Nephron (organoid): Measurements from ENCODE around the gene AMZ1.

ENCODE experiments used
- H3K27ac Mint-ChIP-seq, 3 experiments: 2 replicates each; pipeline ENCODE4 v1.8.0; 2020; ENCODE audit warnings: mixed read lengths in 3 of 3, mild to moderate bottlenecking in 2 of 3, moderate library complexity in 1 of 3
- H3K27me3 Mint-ChIP-seq: 2 replicates; pipeline ENCODE4 v1.8.0; 2021; ENCODE audit warnings: low read depth, mild to moderate bottlenecking, moderate library complexity, mixed read lengths
- H3K36me3 Mint-ChIP-seq: 2 replicates; pipeline ENCODE4 v1.8.0; 2020; ENCODE audit warnings: low read depth, mixed read lengths
- H3K4me1 Mint-ChIP-seq: 2 replicates; pipeline ENCODE4 v1.8.0; 2020; ENCODE audit warnings: mixed read lengths
- H3K4me3 Mint-ChIP-seq, 3 experiments: 2 replicates each; pipeline ENCODE4 v1.8.0; 2020; ENCODE audit warnings: mild to moderate bottlenecking in 3 of 3, mixed read lengths in 3 of 3, moderate library complexity in 2 of 3
- H3K9me3 Mint-ChIP-seq: 2 replicates; pipeline ENCODE4 v1.8.0; 2020; ENCODE audit warnings: mixed read lengths
- TF ChIP-seq, protein P1 (sequence below), 3 experiments: fragments of 200-600 bp; sonication (generic); IDR thresholded peaks; one replicate each; pipeline ENCODE4 v1.5.0; 2021; ENCODE audit warnings: antibody characterized with exemption in 3 of 3; ENCODE audit not compliant: unreplicated experiment in 3 of 3

AMZ1 gene

DNA sequence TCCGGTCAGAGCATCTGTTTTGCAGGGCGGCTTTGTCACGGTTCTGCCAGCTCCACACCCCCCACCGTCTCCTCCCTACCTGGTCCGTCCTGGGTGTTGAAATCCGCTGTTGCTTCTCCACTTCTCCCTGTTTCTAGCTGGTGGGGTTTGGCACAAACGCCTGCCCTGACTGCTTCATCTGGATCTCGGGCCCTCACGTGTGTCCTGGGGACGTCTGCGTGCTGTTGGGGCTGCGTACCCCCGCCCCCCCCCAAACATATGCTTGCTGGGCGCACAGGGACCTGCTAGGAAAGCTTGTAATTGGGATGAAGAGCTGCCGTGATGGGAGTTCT, 11.3 kb downstream of the AMZ1 start:
- Mint-ChIP-seq H3K36me3 (no peaks in the 10 kb centered on the region), H3K9me3 (no peaks in the 10 kb centered on the region), H3K4me1 (no peaks in the 10 kb centered on the region), H3K27me3 (peaks cover 24% of the 10 kb centered on the region), H3K4me3 (no peak overlapping the region), H3K27ac (no peak overlapping the region)
- TF ChIP-seq, protein P1, sequence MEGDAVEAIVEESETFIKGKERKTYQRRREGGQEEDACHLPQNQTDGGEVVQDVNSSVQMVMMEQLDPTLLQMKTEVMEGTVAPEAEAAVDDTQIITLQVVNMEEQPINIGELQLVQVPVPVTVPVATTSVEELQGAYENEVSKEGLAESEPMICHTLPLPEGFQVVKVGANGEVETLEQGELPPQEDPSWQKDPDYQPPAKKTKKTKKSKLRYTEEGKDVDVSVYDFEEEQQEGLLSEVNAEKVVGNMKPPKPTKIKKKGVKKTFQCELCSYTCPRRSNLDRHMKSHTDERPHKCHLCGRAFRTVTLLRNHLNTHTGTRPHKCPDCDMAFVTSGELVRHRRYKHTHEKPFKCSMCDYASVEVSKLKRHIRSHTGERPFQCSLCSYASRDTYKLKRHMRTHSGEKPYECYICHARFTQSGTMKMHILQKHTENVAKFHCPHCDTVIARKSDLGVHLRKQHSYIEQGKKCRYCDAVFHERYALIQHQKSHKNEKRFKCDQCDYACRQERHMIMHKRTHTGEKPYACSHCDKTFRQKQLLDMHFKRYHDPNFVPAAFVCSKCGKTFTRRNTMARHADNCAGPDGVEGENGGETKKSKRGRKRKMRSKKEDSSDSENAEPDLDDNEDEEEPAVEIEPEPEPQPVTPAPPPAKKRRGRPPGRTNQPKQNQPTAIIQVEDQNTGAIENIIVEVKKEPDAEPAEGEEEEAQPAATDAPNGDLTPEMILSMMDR (IDR thresholded peaks at IDR 0.05; ENCODE audit: unreplicated experiment in 3 of 3) = no peak

- TF ChIP-seq, protein P1 (IDR thresholded peaks at IDR 0.05; ENCODE audit: unreplicated experiment in 3 of 3) = no peak
- Mint-ChIP-seq H3K27ac (no peak overlapping the region), H3K4me3 (no peak overlapping the region), H3K9me3 (no peaks in the 10 kb centered on the region), H3K36me3 (no peaks in the 10 kb centered on the region), H3K27me3 (peaks cover 26% of the 10 kb centered on the region), H3K4me1 (peaks cover 3% of the 10 kb centered on the region)
These were observed 12.3 kb downstream of the AMZ1 start for GRCh38 chr7:2700141-2700850.

DNA sequence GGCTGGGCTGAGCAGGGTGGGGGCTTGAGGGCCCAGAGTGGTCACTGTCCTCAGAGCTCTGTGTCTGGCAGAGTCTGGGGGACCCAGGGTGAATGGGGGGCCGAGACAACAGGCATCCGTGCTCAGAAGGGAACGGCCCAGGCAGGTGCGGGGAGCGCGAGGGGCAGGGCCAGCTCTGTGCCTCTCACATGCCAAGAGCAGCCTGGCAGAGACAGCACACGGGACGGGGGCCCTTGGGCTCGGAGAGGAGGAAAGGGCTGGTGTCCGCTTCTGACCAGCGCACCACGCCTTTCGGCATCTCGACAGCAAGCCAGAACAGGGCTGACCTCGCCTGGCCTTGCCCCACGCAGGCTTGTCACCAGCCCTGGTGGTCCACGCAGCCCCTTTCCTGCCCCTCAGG, 13.4 kb downstream of the AMZ1 start:
- TF ChIP-seq, protein P1 (IDR thresholded peaks at IDR 0.05; ENCODE audit: unreplicated experiment in 3 of 3) = no peak
- Mint-ChIP-seq H3K36me3 (no peaks in the 10 kb centered on the region), H3K27ac (no peak overlapping the region)

GRCh38 chr7:2701832-2702593, 14.0 kb downstream of the AMZ1 start:
- Mint-ChIP-seq H3K4me3 (no peak overlapping the region), H3K4me1 (peaks cover 10% of the 10 kb centered on the region), H3K36me3 (no peaks in the 10 kb centered on the region), H3K9me3 (no peaks in the 10 kb centered on the region), H3K27ac (no peak overlapping the region), H3K27me3 (peaks cover 28% of the 10 kb centered on the region)
- TF ChIP-seq, protein P1 (IDR thresholded peaks at IDR 0.05; ENCODE audit: unreplicated experiment in 3 of 3) = no peak

More for the DNA sequence above, 13.4 kb downstream of the AMZ1 start:
- peaks cover 6% of the 10 kb centered on the region for H3K4me1 Mint-ChIP-seq
- no peaks in the 10 kb centered on the region for H3K9me3 Mint-ChIP-seq
- no peak overlapping the region for H3K4me3 Mint-ChIP-seq
- H3K27me3 Mint-ChIP-seq = peaks cover 27% of the 10 kb centered on the region

DNA sequence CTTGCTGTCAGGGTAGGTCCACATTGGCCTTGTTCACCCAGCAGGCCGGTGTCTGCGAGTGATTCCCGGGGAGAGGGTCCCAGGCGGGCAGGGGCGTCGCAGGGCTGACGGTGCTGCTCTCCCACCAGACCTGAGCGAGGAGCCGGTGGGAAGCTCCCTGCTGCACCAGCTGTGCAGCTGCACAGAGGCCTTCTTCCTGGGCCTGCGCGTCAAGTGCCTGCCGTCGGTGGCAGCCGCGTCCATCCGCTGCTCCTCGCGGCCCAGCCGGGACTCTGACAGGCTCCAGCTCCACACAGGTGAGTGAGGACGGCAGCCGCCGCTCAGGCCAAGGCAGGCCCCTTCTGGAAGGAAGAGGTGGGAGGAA, 14.6 kb downstream of the AMZ1 start:
- H3K36me3 Mint-ChIP-seq = no peaks in the 10 kb centered on the region
- no peak overlapping the region for H3K27ac Mint-ChIP-seq
- H3K9me3 Mint-ChIP-seq = no peaks in the 10 kb centered on the region
- peaks cover 33% of the 10 kb centered on the region for H3K27me3 Mint-ChIP-seq
- H3K4me1 Mint-ChIP-seq = peaks cover 10% of the 10 kb centered on the region
- no peak overlapping the region for H3K4me3 Mint-ChIP-seq
- TF ChIP-seq, protein P1 (IDR thresholded peaks at IDR 0.05; ENCODE audit: unreplicated experiment in 3 of 3) = no peak
